ENCODE measurements around the gene SCN5A.

Gene SCN5A

GRCh38 chr3:38599886-38600285 lies 49.6 kb downstream of the SCN5A start:
- no peak for FAIRE-seq

- FAIRE-seq = no peak
These were observed 50.7 kb downstream of the SCN5A start for GRCh38 chr3:38598791-38599190.

- FAIRE-seq = no peak
These were observed 51.9 kb downstream of the SCN5A start for GRCh38 chr3:38597502-38598060.

- FAIRE-seq = no peak
These were observed 54.1 kb downstream of the SCN5A start for GRCh38 chr3:38595393-38595792.

- FAIRE-seq = no peak
These were observed 59.0 kb downstream of the SCN5A start for GRCh38 chr3:38590521-38590920.

- FAIRE-seq = no peak
These were observed 60.2 kb downstream of the SCN5A start for GRCh38 chr3:38588995-38589937.

- FAIRE-seq = no peak
These were observed 61.0 kb downstream of the SCN5A start for GRCh38 chr3:38588371-38588971.

GRCh38 chr3:38587548-38588131 lies 61.8 kb downstream of the SCN5A start:
- no peak for FAIRE-seq

- FAIRE-seq = no peak
These were observed 62.7 kb downstream of the SCN5A start for GRCh38 chr3:38586546-38587520.

- no peak for FAIRE-seq
These were observed 63.6 kb downstream of the SCN5A start for GRCh38 chr3:38585791-38586420.

- FAIRE-seq = no peak
These were observed 65.8 kb downstream of the SCN5A start for GRCh38 chr3:38583688-38584087.

- FAIRE-seq = no peak
These were observed 66.4 kb downstream of the SCN5A start for GRCh38 chr3:38582941-38583645.

GRCh38 chr3:38582316-38582715 lies 67.2 kb downstream of the SCN5A start:
- no peak for FAIRE-seq

- FAIRE-seq = no peak
These were observed 67.7 kb downstream of the SCN5A start for GRCh38 chr3:38581774-38582173.

- FAIRE-seq = no peak
These were observed 68.8 kb downstream of the SCN5A start for GRCh38 chr3:38580450-38581382.

GRCh38 chr3:38579551-38580449 lies 69.7 kb downstream of the SCN5A start:
- FAIRE-seq = no peak

- no peak for FAIRE-seq
These were observed 70.3 kb downstream of the SCN5A start for GRCh38 chr3:38579141-38579540.

- FAIRE-seq = no peak
These were observed 70.9 kb downstream of the SCN5A start for GRCh38 chr3:38578551-38578950.

GRCh38 chr3:38578081-38578475 lies 71.4 kb downstream of the SCN5A start:
- no peak for FAIRE-seq
